Fibroblast of skin of back (primary cell): ENCODE data around the gene CNTN2.

Source experiments
- DNase-seq: peaks from one replicate; pipeline ENCODE4 v3.0.0-alpha.2; 2013

CNTN2 gene

DNA sequence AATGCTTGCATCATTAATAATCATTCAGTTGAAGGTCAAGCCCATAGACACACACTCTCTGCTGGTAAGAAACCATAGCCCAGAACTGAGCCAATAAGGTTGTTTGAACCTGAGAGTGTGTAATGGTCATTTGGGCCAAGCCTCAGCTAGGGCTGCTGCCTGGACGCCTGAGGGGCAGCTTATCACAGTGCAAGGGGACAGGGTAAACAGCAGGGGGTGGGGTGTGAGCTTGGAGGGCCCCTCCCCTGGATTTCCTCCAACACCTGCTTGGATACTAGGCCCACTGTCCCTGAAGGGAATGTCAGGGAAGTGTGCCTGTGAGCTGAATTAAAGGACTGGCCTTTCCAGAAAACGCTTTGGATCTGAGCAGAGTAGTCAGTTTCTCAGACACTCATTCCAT is 24.6 kb upstream of the CNTN2 start:
- no peak for DNase-seq

DNA sequence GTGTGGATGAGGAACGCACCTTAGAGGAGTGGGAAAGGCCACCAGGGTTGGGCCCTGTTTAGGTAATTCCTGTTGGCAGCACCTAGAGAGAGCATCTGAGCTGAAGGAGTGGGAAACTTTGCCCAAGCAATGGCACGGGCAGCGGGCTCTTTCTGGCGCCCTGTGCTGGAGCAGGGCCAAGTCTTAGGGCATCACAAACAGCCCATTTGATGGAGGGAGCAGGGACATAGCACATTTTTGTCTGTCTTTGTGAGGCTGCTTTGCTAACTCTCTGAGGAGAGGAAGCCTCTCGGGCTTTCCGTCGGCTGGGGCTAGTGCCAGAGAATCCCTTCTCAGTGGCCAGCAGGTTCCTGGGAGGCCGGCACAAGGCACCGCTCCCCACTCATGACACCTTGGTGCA is 22.5 kb upstream of the CNTN2 start:
- no peak for DNase-seq

DNA sequence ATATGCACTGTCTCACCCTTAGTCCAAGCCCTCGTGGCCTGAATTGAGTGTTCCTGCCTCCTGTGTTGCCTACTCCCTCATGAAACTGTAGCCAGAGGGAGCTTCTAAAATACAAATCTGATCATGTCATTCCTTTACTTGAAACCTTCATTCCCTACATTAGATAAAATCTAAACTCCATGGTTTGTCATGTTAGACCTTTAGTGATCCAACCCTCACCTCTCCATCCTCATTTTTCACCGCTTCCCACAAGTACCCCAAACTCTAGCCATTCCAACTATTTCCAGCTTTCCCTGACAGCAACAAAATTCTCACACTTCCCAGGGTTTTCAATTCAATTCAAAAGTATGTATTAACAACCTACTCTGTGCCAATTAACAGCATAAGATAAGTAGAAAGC is 18.3 kb upstream of the CNTN2 start:
- no peak for DNase-seq

GRCh38 chr1:205025239-205025638 is 17.8 kb upstream of the CNTN2 start:
- DNase-seq, result no peak

DNA sequence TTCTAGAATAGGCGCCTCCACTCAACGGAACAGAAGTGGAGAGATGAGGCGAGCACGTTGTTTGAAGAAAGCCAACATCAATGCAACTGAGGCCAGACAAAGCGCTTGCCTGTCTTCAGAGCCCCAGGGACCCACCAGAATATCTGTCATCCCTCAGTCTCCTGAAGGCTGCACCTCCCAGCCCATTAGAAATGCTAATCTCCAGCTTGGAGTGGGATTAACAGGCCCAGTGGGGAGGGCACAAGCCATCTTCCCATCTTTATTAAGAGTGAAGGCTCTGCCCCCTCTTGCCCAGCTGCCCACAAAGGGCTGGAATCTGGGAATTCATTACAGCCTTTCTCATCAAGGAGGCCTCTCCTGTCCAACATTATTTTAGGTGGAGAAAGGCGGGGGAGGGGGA is 16.8 kb upstream of the CNTN2 start:
- DNase-seq, result no peak

DNA sequence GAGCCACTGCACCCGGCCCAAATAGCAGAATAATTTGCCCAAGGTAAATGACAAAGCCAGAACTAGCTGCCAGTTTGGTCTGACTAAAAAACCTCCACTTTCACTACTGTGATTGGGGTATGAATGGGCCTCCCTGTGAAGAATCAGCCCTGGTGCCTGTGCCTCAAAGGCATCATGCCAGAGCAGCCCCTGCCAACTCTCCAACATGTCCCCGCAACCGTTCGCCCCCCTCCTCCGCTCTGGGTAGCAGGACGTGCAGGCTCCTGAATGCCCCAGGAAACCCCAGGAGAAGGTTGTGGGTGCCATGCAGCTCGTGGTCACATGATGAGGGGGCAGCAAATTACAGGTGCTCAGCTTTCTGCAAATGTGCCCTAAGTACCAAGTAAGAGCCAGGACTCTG is 14.6 kb upstream of the CNTN2 start:
- no peak for DNase-seq

- no peak for DNase-seq
Observed at GRCh38 chr1:205028924-205029323, 14.1 kb upstream of the CNTN2 start.

GRCh38 chr1:205030241-205030640 is 12.8 kb upstream of the CNTN2 start:
- no peak for DNase-seq

DNA sequence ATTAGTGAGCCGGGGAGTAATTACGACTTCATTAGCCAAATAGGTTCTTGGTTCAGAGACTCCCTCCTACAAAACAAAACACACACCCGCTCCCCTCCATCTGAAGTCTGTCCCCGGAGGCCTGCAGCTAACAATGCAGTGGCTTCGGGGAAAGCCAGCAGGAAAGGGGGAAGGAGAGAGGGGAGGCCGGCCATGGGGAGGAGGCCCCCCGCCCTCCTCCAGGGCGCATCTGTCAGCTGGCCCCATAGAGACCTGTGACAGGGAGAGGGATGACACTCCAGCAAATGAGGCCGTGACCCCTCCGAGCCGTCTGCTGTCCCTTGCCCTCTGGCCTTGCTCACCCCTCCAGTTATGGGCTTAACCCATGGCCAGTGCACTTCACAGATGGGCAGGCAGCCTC is 12.1 kb upstream of the CNTN2 start:
- no peak for DNase-seq

- DNase-seq, result no peak
Observed at GRCh38 chr1:205032508-205032907, 10.5 kb upstream of the CNTN2 start.

GRCh38 chr1:205037539-205037938 is 5.5 kb upstream of the CNTN2 start:
- DNase-seq, result no peak

GRCh38 chr1:205038132-205038786 is 4.8 kb upstream of the CNTN2 start:
- no peak for DNase-seq

GRCh38 chr1:205041001-205041715 is 1.9 kb upstream of the CNTN2 start:
- DNase-seq, result no peak

DNA sequence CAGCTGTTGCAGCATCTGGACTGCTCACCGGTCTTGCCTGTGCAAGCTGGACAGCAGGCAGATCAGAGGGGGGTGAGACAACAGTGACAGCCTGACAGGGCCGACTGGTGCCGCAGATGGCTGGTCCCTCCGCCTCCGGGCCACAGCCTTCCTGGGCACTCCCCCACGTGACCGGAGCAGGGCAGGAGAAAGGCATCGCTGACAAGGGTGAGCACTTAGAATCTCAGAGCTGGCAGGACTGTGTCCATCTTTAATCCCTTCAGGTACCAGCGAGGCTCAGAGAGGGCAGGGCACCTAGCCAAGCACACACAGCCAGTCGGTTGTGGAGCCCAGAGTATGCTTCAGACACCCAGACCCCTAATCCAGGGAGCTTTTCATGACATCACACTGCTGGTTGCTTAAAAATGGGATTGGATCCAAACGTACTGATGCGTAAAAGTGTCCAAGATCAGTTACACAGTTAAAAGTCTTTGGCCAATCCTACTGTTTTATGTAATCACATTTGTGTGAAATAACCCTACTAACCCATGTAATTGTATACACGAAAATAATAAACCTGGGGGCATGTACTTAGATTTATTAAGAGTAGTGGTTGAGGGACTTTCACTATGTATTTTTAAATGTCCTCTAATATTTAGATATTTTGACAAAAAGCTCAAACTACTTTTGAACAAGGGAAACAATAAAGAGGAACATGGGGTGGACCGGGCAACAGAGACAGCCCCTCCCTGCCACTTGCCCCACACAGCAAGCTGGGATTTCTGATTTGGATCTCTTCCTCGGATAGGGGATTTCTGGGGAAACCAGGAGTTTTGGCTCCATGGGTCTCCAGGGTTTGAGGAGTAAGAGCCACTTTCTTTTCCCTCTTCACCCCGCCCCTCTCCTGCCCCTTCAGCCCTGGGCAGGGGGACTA is 758 bp upstream of the CNTN2 start:
- no peak for DNase-seq

GRCh38 chr1:205043866-205044265 is 854 bp downstream of the CNTN2 start:
- no peak for DNase-seq

GRCh38 chr1:205044741-205045140 is 1.7 kb downstream of the CNTN2 start:
- DNase-seq, result no peak

- DNase-seq, result no peak
Observed at GRCh38 chr1:205045146-205045545, 2.1 kb downstream of the CNTN2 start.

DNA sequence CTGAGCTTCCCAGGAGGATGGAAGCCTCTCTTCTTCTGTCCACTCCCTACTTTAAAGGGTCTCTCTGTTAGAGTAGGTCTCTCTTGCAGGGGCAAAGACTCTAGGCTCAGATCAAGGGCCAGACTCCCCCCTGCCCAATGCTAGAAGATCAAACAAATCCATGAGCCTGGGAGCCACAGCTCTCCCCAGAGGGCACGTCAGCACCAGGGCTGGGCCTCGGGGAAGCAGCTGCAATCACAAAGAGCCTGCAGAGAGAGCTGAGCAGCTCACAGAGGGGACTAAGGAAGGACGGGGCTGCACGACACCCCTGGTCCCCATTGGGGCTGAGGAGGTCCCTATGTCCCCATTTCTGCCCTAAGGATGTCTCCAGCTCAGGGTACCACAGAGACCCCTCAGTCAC is 3.9 kb downstream of the CNTN2 start:
- DNase-seq, result no peak

- no peak for DNase-seq
Observed at GRCh38 chr1:205047764-205048231, 4.8 kb downstream of the CNTN2 start.

DNA sequence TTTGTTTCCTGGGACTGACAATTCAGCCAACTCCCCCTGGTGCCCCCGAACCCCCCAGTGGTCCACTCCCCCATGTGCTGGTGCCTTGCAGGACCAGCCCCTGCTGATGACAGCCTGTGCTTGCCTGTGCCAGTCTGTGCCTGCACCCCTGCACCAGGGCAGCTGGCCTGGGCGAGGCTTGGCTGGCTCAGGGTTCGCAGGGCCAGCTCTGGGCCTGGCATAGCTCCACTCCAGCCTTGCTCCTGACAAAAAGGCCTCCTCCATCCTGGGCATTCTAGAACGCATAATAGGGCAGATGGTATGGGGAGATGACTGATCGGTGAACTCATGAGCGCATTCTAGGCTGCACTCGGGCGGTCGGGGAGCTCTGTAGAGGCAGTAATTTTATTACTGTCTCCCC is 5.4 kb downstream of the CNTN2 start:
- no peak for DNase-seq

DNA sequence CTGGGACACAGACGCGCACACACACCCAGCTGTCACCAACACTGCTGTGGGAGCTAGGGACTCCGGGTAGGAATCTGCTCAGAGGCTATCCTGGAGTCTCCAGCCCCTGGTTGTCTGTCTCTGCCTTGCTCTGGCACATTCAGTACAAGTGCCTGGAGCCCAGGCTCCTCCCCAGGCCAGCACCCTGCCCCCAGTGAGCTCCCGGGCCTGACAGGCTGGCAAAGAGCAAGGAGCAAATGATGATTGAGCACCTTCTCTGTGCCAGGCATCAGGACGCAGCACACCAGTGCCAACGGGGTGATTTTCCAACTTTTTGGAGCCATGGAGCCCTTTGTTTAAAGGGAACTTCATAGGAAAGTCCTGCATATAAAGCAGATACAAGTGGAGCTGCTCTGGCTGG is 6.5 kb downstream of the CNTN2 start:
- no peak for DNase-seq

DNA sequence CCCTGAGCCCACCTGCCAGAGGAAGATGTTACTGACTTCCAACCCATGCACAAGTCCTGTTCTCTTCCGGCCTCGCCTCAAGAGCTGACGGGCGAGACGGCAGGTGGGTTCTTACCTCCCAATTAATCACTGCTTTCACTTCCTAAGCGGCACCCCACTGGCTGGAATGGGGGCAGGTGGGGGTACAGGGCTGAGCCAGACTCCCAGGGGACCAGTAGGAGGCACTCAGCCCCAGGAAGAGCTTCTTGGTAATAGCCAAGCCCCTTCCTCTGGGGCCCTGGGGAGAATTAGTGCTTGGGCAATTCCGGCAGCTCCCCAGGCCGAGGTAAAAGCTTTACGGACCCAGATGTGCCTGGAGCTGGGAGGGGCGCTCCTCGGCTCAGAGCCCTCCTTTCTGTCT is 9.7 kb downstream of the CNTN2 start:
- no peak for DNase-seq

DNA sequence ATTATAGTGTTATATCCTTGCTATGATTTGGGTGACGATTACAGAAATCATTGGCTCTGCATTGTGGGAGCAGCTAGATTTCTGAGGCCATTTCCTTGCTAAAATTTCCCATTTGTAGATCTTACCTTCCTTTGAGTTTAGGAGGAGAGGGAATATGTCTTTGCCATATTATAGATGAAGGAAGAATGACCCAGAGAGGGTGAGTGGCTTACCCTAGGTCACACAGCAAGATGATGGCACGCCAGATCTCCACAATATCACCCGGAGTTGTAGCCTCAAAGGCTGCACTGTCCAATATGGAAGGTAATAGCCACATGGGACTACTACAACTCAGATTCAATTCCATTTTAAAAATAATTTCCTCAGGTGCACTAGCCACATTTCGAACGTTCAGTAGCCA is 10.3 kb downstream of the CNTN2 start:
- no peak for DNase-seq

DNA sequence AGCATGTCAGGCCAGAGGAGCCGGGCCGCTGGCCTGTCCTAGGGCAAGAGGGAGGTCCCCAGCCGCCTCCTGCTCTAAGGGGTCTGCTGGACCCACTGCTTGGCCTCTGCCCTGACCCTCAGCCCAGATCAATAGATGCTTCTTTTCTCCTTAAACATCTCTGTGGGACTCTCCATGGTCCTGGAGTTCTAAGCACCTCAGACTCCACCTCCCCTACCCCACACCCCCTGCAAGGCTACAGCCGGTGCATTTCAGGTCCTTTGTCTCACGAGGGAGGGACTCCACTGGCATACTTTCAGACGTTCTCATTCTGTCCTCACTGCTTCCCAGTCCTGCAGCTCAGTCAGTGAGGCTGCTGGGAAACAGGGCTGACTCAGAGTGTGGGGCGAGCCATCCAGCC is 11.0 kb downstream of the CNTN2 start:
- no peak for DNase-seq
